Adrenal gland (tissue), 12 donors: ENCODE measurements around the gene RABGAP1L. TPM values are rescaled to one million over a fixed set of nuclear protein-coding genes. Genes with fewer than 3 reads are reported as not detected.

Source experiments
- DNase-seq, 7 donors: peaks; one replicate each; pipeline ENCODE4 v3.0.0-alpha.2; 2019 to 2020
- H3K27ac ChIP-seq, 5 donors: fragments of 200-600 bp; sonication (generic) in 4 of 5; 1 replicate in 3 of 5; 2 replicates in 2 of 5; pipeline versions ENCODE4 v1.5.1 to v1.8.0; 2016 to 2020; ENCODE audit warnings: mild to moderate bottlenecking in 1 of 5
- H3K27me3 ChIP-seq: fragments of 200-600 bp; 2 replicates; pipeline ENCODE4 v1.8.0; 2021
- H3K36me3 ChIP-seq, 2 donors: fragments of 200-600 bp; replicated peaks in 1 of 2; 1 replicate in 1 of 2; 2 replicates in 1 of 2; pipeline versions ENCODE4 v1.5.1 to v1.8.0; 2018 to 2022
- H3K4me1 ChIP-seq, 2 donors: fragments of 200-600 bp; replicated peaks in 1 of 2; 1 replicate in 1 of 2; 2 replicates in 1 of 2; pipeline versions ENCODE4 v1.5.1 to v1.8.0; 2018 to 2021
- H3K4me3 ChIP-seq, 4 donors: fragments of 200-600 bp; sonication (generic) in 3 of 4; one replicate each; pipeline ENCODE4 v1.5.1; 2016 to 2018
- H3K9me3 ChIP-seq, 3 donors: fragments of 200-600 bp; sonication (generic) in 1 of 3; replicated peaks in 1 of 3; 1 replicate in 2 of 3; 2 replicates in 1 of 3; pipeline versions ENCODE4 v1.5.1 to v1.8.0; 2016 to 2021
- POLR2A ChIP-seq, 2 donors: fragments of 450-650 bp; IDR thresholded peaks; one replicate each; pipeline ENCODE4 v1.6.1; 2017; ENCODE audit warnings: antibody characterized with exemption in 2 of 2, mild to moderate bottlenecking in 2 of 2, moderate library complexity in 1 of 2
- WGBS, 4 donors: extraction: QIAGEN DNeasy Blood & Tissue Kit in 2 of 4; methylation state at CpG; one replicate each; pipeline versions ENCODE4 v1.1.5 to v1.1.7; 2013 to 2017; 5-methylcytosine and 5-hydroxymethylcytosine counted together
- intact Hi-C, 2 donors: fragments of 100-400 bp; cut with DNase I; formaldehyde crosslinking; loops; one replicate each; pipeline versions ENCODE4 v1.14.1 to v1.15.0; 2022 to 2023
- polyA plus RNA-seq, 3 donors: library from polyadenylated mRNA; stranded (reverse); fragments of 200-250 nt in 2 of 3; fragments of 350-450 nt in 1 of 3; fragmentation: Illumina TruSeq in 1 of 3; extraction: RNeasy Lipid Tissue Mini Kit (QIAGEN cat#74804) in 1 of 3; gene quantifications; one replicate each; pipeline ENCODE4 v1.2.3, GENCODE V29; 2013 to 2014
- total RNA-seq, 9 donors: library from RNA; depleted of rRNA in 4 of 9; stranded (reverse); fragments of >200 nt in 4 of 9; fragments of 120-200 nt in 1 of 9; fragmentation: NEBNext Ultra II Directional in 1 of 9; extraction: Animal tissue kit (Norgen Biotek cat#: 25700) in 1 of 9; gene quantifications; one replicate each; pipeline versions ENCODE4 v1.1.0 to v1.2.4, GENCODE V29; 2013 to 2023
- TF ChIP-seq, protein P1 (sequence below), 6 experiments: fragments of 450-650 bp in 4 of 6; fragments of 200-600 bp in 2 of 6; sonication (generic) in 1 of 6; IDR thresholded peaks; 1 replicate in 5 of 6; 2 replicates in 1 of 6; pipeline versions ENCODE4 v1.5.1 to v1.8.0; 2016 to 2021; ENCODE audit warnings: antibody characterized with exemption in 6 of 6, mild to moderate bottlenecking in 2 of 6, moderate library complexity in 1 of 6
- donor health status: healthy with polysubstance abuse.
- donor health status: Bipolar disorder and iron deficiency.
- donor health status: DM: yes; HTN: yes; CAD: no.
- donor health status: DM: no; HTN: no; CAD: no.
- donor health status: DM: no; HTN: no; CAD: no.
- donor health status: DM: yes; HTN: yes; CAD: no.

Gene RABGAP1L
- total and polyA plus RNA-seq, 12 donors, result 10.4 to 29.9 (median 19.7) TPM

- intact Hi-C loops, result no loop called here
- DNase-seq, result no peak
- no peak overlapping the region for H3K27ac ChIP-seq
- H3K4me1 ChIP-seq, result peaks cover 4 to 31% of the 10 kb centered on the region in 2 donors
- H3K27me3 ChIP-seq, result no peaks in the 10 kb centered on the region
- H3K9me3 ChIP-seq, result no peaks in the 10 kb centered on the region
- no peaks in the 10 kb centered on the region for H3K36me3 ChIP-seq
- no peak overlapping the region for H3K4me3 ChIP-seq
- TF ChIP-seq, protein P1, sequence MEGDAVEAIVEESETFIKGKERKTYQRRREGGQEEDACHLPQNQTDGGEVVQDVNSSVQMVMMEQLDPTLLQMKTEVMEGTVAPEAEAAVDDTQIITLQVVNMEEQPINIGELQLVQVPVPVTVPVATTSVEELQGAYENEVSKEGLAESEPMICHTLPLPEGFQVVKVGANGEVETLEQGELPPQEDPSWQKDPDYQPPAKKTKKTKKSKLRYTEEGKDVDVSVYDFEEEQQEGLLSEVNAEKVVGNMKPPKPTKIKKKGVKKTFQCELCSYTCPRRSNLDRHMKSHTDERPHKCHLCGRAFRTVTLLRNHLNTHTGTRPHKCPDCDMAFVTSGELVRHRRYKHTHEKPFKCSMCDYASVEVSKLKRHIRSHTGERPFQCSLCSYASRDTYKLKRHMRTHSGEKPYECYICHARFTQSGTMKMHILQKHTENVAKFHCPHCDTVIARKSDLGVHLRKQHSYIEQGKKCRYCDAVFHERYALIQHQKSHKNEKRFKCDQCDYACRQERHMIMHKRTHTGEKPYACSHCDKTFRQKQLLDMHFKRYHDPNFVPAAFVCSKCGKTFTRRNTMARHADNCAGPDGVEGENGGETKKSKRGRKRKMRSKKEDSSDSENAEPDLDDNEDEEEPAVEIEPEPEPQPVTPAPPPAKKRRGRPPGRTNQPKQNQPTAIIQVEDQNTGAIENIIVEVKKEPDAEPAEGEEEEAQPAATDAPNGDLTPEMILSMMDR (IDR thresholded peaks at IDR 0.05), result no peak
- TF ChIP-seq POLR2A (IDR thresholded peaks at IDR 0.05), result no peak
Measured at GRCh38 chr1:174956976-174957375, 797.7 kb downstream of the RABGAP1L start.

DNA sequence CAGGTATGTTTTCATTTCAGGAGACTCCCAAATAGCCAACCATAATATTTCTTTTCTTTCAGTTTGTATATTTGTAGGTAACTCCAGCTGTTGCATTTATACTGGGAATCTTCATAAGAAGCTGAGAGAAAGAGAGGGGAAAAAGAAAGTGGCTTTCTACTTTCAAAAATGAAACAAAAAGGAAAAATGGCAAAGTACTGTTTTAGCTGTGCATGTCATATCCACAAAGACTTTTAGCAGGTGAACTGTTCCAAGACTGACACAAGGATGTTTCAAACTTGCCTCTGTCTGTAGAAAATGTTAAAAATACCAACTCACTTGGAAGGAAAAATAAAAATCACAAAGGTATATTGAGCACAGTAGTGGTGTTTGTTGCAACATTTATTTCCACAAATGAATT lies 798.5 kb downstream of the RABGAP1L start:
- intact Hi-C loops, result no loop called here
- Histone ChIP-seq H3K27me3 (no peaks in the 10 kb centered on the region), H3K4me3 (no peak overlapping the region), H3K4me1 (peaks cover 4 to 31% of the 10 kb centered on the region in 2 donors), H3K9me3 (no peaks in the 10 kb centered on the region), H3K27ac (no peak overlapping the region), H3K36me3 (no peaks in the 10 kb centered on the region)
- no peak for TF ChIP-seq POLR2A (IDR thresholded peaks at IDR 0.05)
- TF ChIP-seq, protein P1 (IDR thresholded peaks at IDR 0.05), result no peak
- DNase-seq, result no peak

DNA sequence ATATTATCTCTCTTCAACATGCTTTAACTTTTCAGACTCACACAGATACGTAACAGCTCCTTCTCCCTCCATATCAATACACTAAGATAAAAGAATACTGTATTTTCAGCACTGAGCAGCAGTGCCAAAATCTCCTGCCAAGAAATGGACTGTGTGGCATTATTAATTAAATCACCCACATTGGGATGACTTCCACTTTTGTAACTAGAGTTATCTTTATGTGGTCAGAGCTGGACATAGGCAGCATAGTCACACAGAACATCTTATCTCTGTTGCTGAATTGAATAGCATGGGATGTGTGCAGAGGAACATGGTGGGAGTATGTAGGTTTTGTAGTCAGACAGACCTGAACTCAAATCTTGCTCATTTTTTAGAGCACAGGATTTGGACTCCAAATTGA lies 799.1 kb downstream of the RABGAP1L start:
- TF ChIP-seq POLR2A (IDR thresholded peaks at IDR 0.05), result no peak
- TF ChIP-seq, protein P1 (IDR thresholded peaks at IDR 0.05), result no peak
- Histone ChIP-seq H3K4me3 (no peak overlapping the region), H3K4me1 (peaks cover 5 to 29% of the 10 kb centered on the region in 2 donors), H3K27ac (no peak overlapping the region), H3K36me3 (no peaks in the 10 kb centered on the region), H3K9me3 (no peaks in the 10 kb centered on the region), H3K27me3 (no peaks in the 10 kb centered on the region)
- peak in 1 of 7 donors; percentile 23 for DNase-seq
- intact Hi-C loops, result no loop called here
- WGBS, 4 donors, result 50 to 70% (median 64%) methylated on average over 1 of the region's 1 CpG

GRCh38 chr1:174960362-174960761 lies 801.0 kb downstream of the RABGAP1L start:
- Histone ChIP-seq H3K27ac (no peak overlapping the region), H3K4me3 (no peak overlapping the region), H3K9me3 (no peaks in the 10 kb centered on the region), H3K27me3 (no peaks in the 10 kb centered on the region), H3K36me3 (no peaks in the 10 kb centered on the region), H3K4me1 (peaks cover 19 to 32% of the 10 kb centered on the region in 2 donors)
- 88 to 91% (median 90%) methylated on average over 2 of the region's 2 CpGs for WGBS, 4 donors
- no peak for DNase-seq
- no peak for TF ChIP-seq POLR2A (IDR thresholded peaks at IDR 0.05)
- TF ChIP-seq, protein P1 (IDR thresholded peaks at IDR 0.05), result no peak
- intact Hi-C loops, result no loop called here
